Large intestine (tissue), 3 donors: ENCODE measurements around the gene NPIPA3. TPM values are rescaled to one million over a fixed set of nuclear protein-coding genes. Genes with fewer than 3 reads are reported as not detected.
"Not testable (repeated sequence)": the region's sequence is repeated elsewhere in the genome, so short reads cannot be mapped to it uniquely, and the experiment has no call there.

ENCODE experiments used
- DNase-seq, 2 donors: peaks; one replicate each; pipeline versions ENCODE4 v3.0.0 to v3.0.0-alpha.2; 2013
- H3K27ac ChIP-seq: one replicate; pipeline ENCODE4 v1.5.1; 2013; ENCODE audit warnings: low read length
- H3K27me3 ChIP-seq: 2 replicates; pipeline ENCODE4 v1.6.1; 2013; ENCODE audit warnings: low read length; ENCODE audit not compliant: control insufficient read depth, insufficient read depth
- H3K36me3 ChIP-seq: 2 replicates; pipeline ENCODE4 v1.6.1; 2013; ENCODE audit warnings: low read length; ENCODE audit not compliant: control insufficient read depth, insufficient read depth
- H3K4me1 ChIP-seq: one replicate; pipeline ENCODE4 v1.6.1; 2013; ENCODE audit warnings: low read length; ENCODE audit not compliant: control insufficient read depth, insufficient read depth
- H3K4me3 ChIP-seq: one replicate; pipeline ENCODE4 v1.5.1; 2013; ENCODE audit warnings: low read length
- H3K9me3 ChIP-seq: one replicate; pipeline ENCODE4 v1.6.1; 2013; ENCODE audit warnings: mild to moderate bottlenecking, low read depth, low read length, moderate library complexity; ENCODE audit not compliant: control insufficient read depth
- whole genome bisulfite sequencing: methylation state at CpG from one replicate; pipeline ENCODE4 v1.1.5; 2013; ENCODE audit warnings: low lambda C conversion rate; ENCODE audit not compliant: insufficient coverage; 5-methylcytosine and 5-hydroxymethylcytosine counted together
- polyA plus RNA-seq: library from polyadenylated mRNA; unstranded; fragments of 120-200 nt; gene quantifications from one replicate; pipeline ENCODE4 v1.2.1, GENCODE V29; 2013

NPIPA3 gene
- polyA plus RNA-seq, 1 donor, result 1.1 TPM

- H3K4me1 ChIP-seq, H3K36me3 ChIP-seq, H3K27ac ChIP-seq, H3K27me3 ChIP-seq, H3K9me3 ChIP-seq, H3K4me3 ChIP-seq, DNase-seq: not testable (repeated sequence)
- WGBS, result no CpG with 5 or more reads among the region's 73 CpGs
Observed at GRCh38 chr16:14742273-14743128, 39.3 kb downstream of the NPIPA3 start, which contains the start of gene NPIPA2. NPIPA2 (plus strand) TSS chr16:14742533; CDS start chr16:14748066, 5,533 bp downstream.

GRCh38 chr16:14773654-14774053 lies 70.4 kb downstream of the NPIPA3 start:
- H3K4me3 ChIP-seq, H3K27me3 ChIP-seq, H3K36me3 ChIP-seq, H3K4me1 ChIP-seq, H3K9me3 ChIP-seq, H3K27ac ChIP-seq, DNase-seq: not testable (repeated sequence)
- WGBS, result no CpG with 5 or more reads among the region's 2 CpGs

GRCh38 chr16:14775624-14776023 lies 72.4 kb downstream of the NPIPA3 start:
- whole genome bisulfite sequencing, result no CpG with 5 or more reads among the region's 2 CpGs
- not testable (repeated sequence) for DNase-seq, H3K4me1 ChIP-seq, H3K36me3 ChIP-seq, H3K27ac ChIP-seq, H3K27me3 ChIP-seq, H3K4me3 ChIP-seq, H3K9me3 ChIP-seq

Other genes with a start within 250 kb of the NPIPA3 start
- gene PARN, start 73.2 kb upstream of the NPIPA3 start, polyA plus RNA-seq, result 23.6 TPM
- gene BFAR, start 70.5 kb upstream of the NPIPA3 start, polyA plus RNA-seq, result 59.4 TPM
- 1.2 TPM for gene PLA2G10, start 9.1 kb upstream of the NPIPA3 start, polyA plus RNA-seq
- 0.63 TPM for gene NPIPA2, start 39.1 kb downstream of the NPIPA3 start, polyA plus RNA-seq
- gene NOMO1, start 130.3 kb downstream of the NPIPA3 start, polyA plus RNA-seq, result 70.7 TPM
- gene NPIPA1, start 234.0 kb downstream of the NPIPA3 start, polyA plus RNA-seq, result 124 TPM